Activated T-helper 2 cell treated with anti-CD3 and anti-CD28 coated beads, Interferon-gamma antibody, Interleukin-2, Interleukin-4, amounts not matched to agents 10 μg/mL and 5 μg/mL and 100 μg/mL, durations not matched to agents 14 hours and 24 hours and 36 hours (primary cell): ENCODE measurements around the gene EXOC6. TPM values are rescaled to one million over a fixed set of nuclear protein-coding genes. Genes with fewer than 3 reads are reported as not detected.

Experiments
- DNase-seq: peaks from one replicate; pipeline ENCODE4 v3.0.0; 2021; ENCODE audit warnings: low spot score
- H3K27ac Mint-ChIP-seq: one replicate; pipeline ENCODE4 v1.8.0; 2021; ENCODE audit warnings: mixed read lengths
- H3K27me3 Mint-ChIP-seq: one replicate; pipeline ENCODE4 v1.8.0; 2021; ENCODE audit warnings: low read depth, mixed read lengths
- H3K36me3 Mint-ChIP-seq: one replicate; pipeline ENCODE4 v1.8.0; 2021; ENCODE audit warnings: low read depth, mixed read lengths
- H3K4me1 Mint-ChIP-seq: one replicate; pipeline ENCODE4 v1.8.0; 2021; ENCODE audit warnings: low read depth, mixed read lengths
- H3K4me3 Mint-ChIP-seq: one replicate; pipeline ENCODE4 v1.8.0; 2021; ENCODE audit warnings: low read depth, mild to moderate bottlenecking, moderate library complexity, mixed read lengths
- H3K9me3 Mint-ChIP-seq: one replicate; pipeline ENCODE4 v1.8.0; 2021; ENCODE audit warnings: mixed read lengths
- intact Hi-C: fragments of 100-400 bp; cut with micrococcal nuclease; formaldehyde crosslinking; loops from one replicate; pipeline ENCODE4 v1.15.1; 2023
- total RNA-seq: library from RNA; stranded (reverse); gene quantifications from 2 replicates; pipeline ENCODE4 v1.2.3, GENCODE V29; 2022

The EXOC6 gene
- total RNA-seq, 1 donor from 2014 or later: 12.4 TPM

- Mint-ChIP-seq H3K27me3 (peaks cover 1% of the 10 kb centered on the region), H3K4me1 (no peaks in the 10 kb centered on the region), H3K36me3 (no peaks in the 10 kb centered on the region), H3K4me3 (no peak overlapping the region), H3K9me3 (no peaks in the 10 kb centered on the region), H3K27ac (no peak overlapping the region)
- no peak for DNase-seq
- intact Hi-C loops: no loop called here
These were observed 20.2 kb downstream of the EXOC6 start for GRCh38 chr10:92868557-92868956.

- no peak for DNase-seq
- no peaks in the 10 kb centered on the region for H3K36me3 Mint-ChIP-seq
- H3K9me3 Mint-ChIP-seq: no peaks in the 10 kb centered on the region
- H3K27ac Mint-ChIP-seq: no peak overlapping the region
- H3K4me1 Mint-ChIP-seq: peaks cover 8% of the 10 kb centered on the region
- H3K27me3 Mint-ChIP-seq: peaks cover 1% of the 10 kb centered on the region
- H3K4me3 Mint-ChIP-seq: no peak overlapping the region
- intact Hi-C loops: no loop called here
These were observed 24.7 kb downstream of the EXOC6 start for GRCh38 chr10:92873029-92873428.

GRCh38 chr10:92876509-92877036 lies 28.3 kb downstream of the EXOC6 start:
- Mint-ChIP-seq H3K36me3 (no peaks in the 10 kb centered on the region), H3K4me1 (peaks cover 8% of the 10 kb centered on the region), H3K27me3 (peaks cover 1% of the 10 kb centered on the region), H3K27ac (no peak overlapping the region), H3K9me3 (peaks cover 3% of the 10 kb centered on the region), H3K4me3 (no peak overlapping the region)
- intact Hi-C loops: no loop called here
- no peak for DNase-seq

GRCh38 chr10:92880233-92880861 lies 32.0 kb downstream of the EXOC6 start:
- Mint-ChIP-seq H3K4me3 (no peak overlapping the region), H3K27me3 (peaks cover 1% of the 10 kb centered on the region), H3K9me3 (peaks cover 5% of the 10 kb centered on the region), H3K4me1 (peaks cover 8% of the 10 kb centered on the region), H3K27ac (no peak overlapping the region), H3K36me3 (no peaks in the 10 kb centered on the region)
- intact Hi-C loops: loop anchor here (5.0 to 10.0 kb wide), 3 partner anchors 33 to 366 kb away; partner anchors contain the start of genes CYP26C1 and EXOC6
- DNase-seq: no peak

- no peak overlapping the region for H3K27ac Mint-ChIP-seq
- intact Hi-C loops: loop anchor here (5.0 to 10.0 kb wide), 3 partner anchors 34 to 366 kb away; partner anchors contain the start of genes CYP26C1 and EXOC6
- peaks cover 1% of the 10 kb centered on the region for H3K27me3 Mint-ChIP-seq
- H3K4me1 Mint-ChIP-seq: peaks cover 8% of the 10 kb centered on the region
- H3K36me3 Mint-ChIP-seq: no peaks in the 10 kb centered on the region
- peaks cover 5% of the 10 kb centered on the region for H3K9me3 Mint-ChIP-seq
- DNase-seq: no peak
- no peak overlapping the region for H3K4me3 Mint-ChIP-seq
These were observed 32.6 kb downstream of the EXOC6 start for GRCh38 chr10:92880917-92881316.

- Mint-ChIP-seq H3K9me3 (peaks cover 2% of the 10 kb centered on the region), H3K4me3 (no peak overlapping the region), H3K27ac (no peak overlapping the region), H3K36me3 (no peaks in the 10 kb centered on the region), H3K4me1 (no peaks in the 10 kb centered on the region), H3K27me3 (peaks cover 5% of the 10 kb centered on the region)
- DNase-seq: no peak
- intact Hi-C loops: loop anchor here (10.0 kb wide), 2 partner anchors 178 to 372 kb away; partner anchors contain the start of gene CYP26C1
These were observed 38.1 kb downstream of the EXOC6 start for GRCh38 chr10:92886334-92886961.

GRCh38 chr10:92890471-92890870 lies 42.2 kb downstream of the EXOC6 start:
- DNase-seq: no peak
- no peaks in the 10 kb centered on the region for H3K9me3 Mint-ChIP-seq
- no peaks in the 10 kb centered on the region for H3K36me3 Mint-ChIP-seq
- intact Hi-C loops: no loop called here
- H3K4me1 Mint-ChIP-seq: no peaks in the 10 kb centered on the region
- no peak overlapping the region for H3K4me3 Mint-ChIP-seq
- H3K27ac Mint-ChIP-seq: no peak overlapping the region
- peaks cover 5% of the 10 kb centered on the region for H3K27me3 Mint-ChIP-seq

GRCh38 chr10:92891885-92892690 lies 43.8 kb downstream of the EXOC6 start:
- Mint-ChIP-seq H3K4me1 (no peaks in the 10 kb centered on the region), H3K27ac (no peak overlapping the region), H3K4me3 (no peak overlapping the region), H3K27me3 (no peaks in the 10 kb centered on the region), H3K9me3 (no peaks in the 10 kb centered on the region), H3K36me3 (no peaks in the 10 kb centered on the region)
- DNase-seq: no peak
- intact Hi-C loops: no loop called here

- Mint-ChIP-seq H3K27ac (no peak overlapping the region), H3K4me3 (no peak overlapping the region), H3K27me3 (no peaks in the 10 kb centered on the region), H3K4me1 (no peaks in the 10 kb centered on the region), H3K36me3 (no peaks in the 10 kb centered on the region), H3K9me3 (no peaks in the 10 kb centered on the region)
- no peak for DNase-seq
- intact Hi-C loops: no loop called here
These were observed 44.4 kb downstream of the EXOC6 start for GRCh38 chr10:92892691-92893054.

- H3K4me1 Mint-ChIP-seq: no peaks in the 10 kb centered on the region
- H3K27me3 Mint-ChIP-seq: no peaks in the 10 kb centered on the region
- no peaks in the 10 kb centered on the region for H3K36me3 Mint-ChIP-seq
- no peak for DNase-seq
- H3K27ac Mint-ChIP-seq: no peak overlapping the region
- intact Hi-C loops: no loop called here
- H3K9me3 Mint-ChIP-seq: no peaks in the 10 kb centered on the region
- no peak overlapping the region for H3K4me3 Mint-ChIP-seq
These were observed 45.8 kb downstream of the EXOC6 start for GRCh38 chr10:92894081-92894655.

GRCh38 chr10:92897916-92898315 lies 49.6 kb downstream of the EXOC6 start:
- no peaks in the 10 kb centered on the region for H3K27me3 Mint-ChIP-seq
- H3K4me3 Mint-ChIP-seq: no peak overlapping the region
- H3K27ac Mint-ChIP-seq: no peak overlapping the region
- H3K9me3 Mint-ChIP-seq: no peaks in the 10 kb centered on the region
- peaks cover 3% of the 10 kb centered on the region for H3K36me3 Mint-ChIP-seq
- intact Hi-C loops: no loop called here
- no peak for DNase-seq
- peaks cover 12% of the 10 kb centered on the region for H3K4me1 Mint-ChIP-seq

- no peak for DNase-seq
- Mint-ChIP-seq H3K4me3 (no peak overlapping the region), H3K27ac (no peak overlapping the region), H3K4me1 (peaks cover 15% of the 10 kb centered on the region), H3K9me3 (no peaks in the 10 kb centered on the region), H3K27me3 (no peaks in the 10 kb centered on the region), H3K36me3 (peaks cover 11% of the 10 kb centered on the region)
- intact Hi-C loops: no loop called here
These were observed 53.5 kb downstream of the EXOC6 start for GRCh38 chr10:92901819-92902251.
